B cell (primary cell): ENCODE measurements around the gene CAMK1D. TPM values are rescaled to one million over a fixed set of nuclear protein-coding genes. Genes with fewer than 3 reads are reported as not detected.

Source experiments
- ATAC-seq: fragments of 200-7000 bp; cut with Tn5 transposase; one replicate; pipeline ENCODE4 v1.10.0; 2021; ENCODE audit warnings: low read depth, mild to moderate bottlenecking, moderate number of reproducible peaks, moderate library complexity
- CTCF ChIA-PET: fragments of 350-600 bp; sonication (Branson Sonifier 250); formaldehyde crosslinking; loops from one replicate; lab custom pipeline; 2021; ENCODE audit warnings: antibody characterized with exemption, inconsistent platforms; lab: Charles Lee
- POLR2A ChIA-PET: fragments of 350-600 bp; sonication (Branson Sonifier 250); formaldehyde crosslinking; loops from one replicate; lab custom pipeline; 2021; ENCODE audit warnings: antibody characterized with exemption; lab: Charles Lee
- DNase-seq: peaks from one replicate; pipeline ENCODE4 v3.0.0; 2013
- H2AFZ ChIP-seq: 2 replicates; pipeline ENCODE4 v1.6.1; 2012; ENCODE audit warnings: mild to moderate bottlenecking, low read depth, low read length; ENCODE audit not compliant: insufficient read depth, poor library complexity, severe bottlenecking
- H3K27ac ChIP-seq, 2 donors: 1 replicate in 1 of 2; 2 replicates in 1 of 2; pipeline ENCODE4 v1.5.1; 2012 to 2013; ENCODE audit warnings: low read length in 2 of 2, mild to moderate bottlenecking in 2 of 2, moderate library complexity in 1 of 2
- H3K27me3 ChIP-seq, 4 experiments: fragments of 200-600 bp in 1 of 4; sonication (generic) in 1 of 4; replicated peaks in 1 of 4; 1 replicate in 2 of 4; 2 replicates in 2 of 4; pipeline versions ENCODE4 v1.6.1 to v1.7.0; 2013 to 2016; ENCODE audit warnings: low read length in 3 of 4, mild to moderate bottlenecking in 2 of 4, mixed read lengths in 1 of 4, moderate library complexity in 1 of 4; ENCODE audit not compliant: insufficient read depth in 4 of 4, control insufficient read depth in 3 of 4; ENCODE audit errors: control extremely low read depth in 1 of 4
- H3K36me3 ChIP-seq, 2 experiments: replicated peaks in 1 of 2; 1 replicate in 1 of 2; 2 replicates in 1 of 2; pipeline versions ENCODE4 v1.6.1 to v1.7.1; 2013; ENCODE audit warnings: low read length in 1 of 2; ENCODE audit not compliant: insufficient read depth in 2 of 2, control insufficient read depth in 1 of 2; ENCODE audit errors: control extremely low read depth in 1 of 2, extremely low read depth in 1 of 2
- H3K4me1 ChIP-seq, 2 donors: fragments of 200-600 bp in 1 of 2; sonication (generic) in 1 of 2; 1 replicate in 1 of 2; 2 replicates in 1 of 2; pipeline versions ENCODE4 v1.5.1 to v1.6.1; 2013 to 2017; ENCODE audit warnings: low read length in 2 of 2; ENCODE audit not compliant: control insufficient read depth in 2 of 2, insufficient read depth in 2 of 2
- H3K4me2 ChIP-seq: replicated peaks from 2 replicates; pipeline ENCODE3; 2012; ENCODE audit warnings: mild to moderate bottlenecking, low read depth, low read length; ENCODE audit not compliant: poor library complexity, severe bottlenecking
- H3K4me3 ChIP-seq, 5 experiments: fragments of 200-600 bp in 1 of 5; sonication (generic) in 1 of 5; 1 replicate in 3 of 5; 2 replicates in 2 of 5; pipeline versions ENCODE4 v1.5.1 to v1.7.0; 2011 to 2016; ENCODE audit warnings: low read length in 4 of 5, mild to moderate bottlenecking in 4 of 5, low read depth in 2 of 5, control low read depth in 1 of 5, moderate library complexity in 1 of 5; ENCODE audit not compliant: insufficient read depth in 1 of 5; ENCODE audit errors: control extremely low read depth in 1 of 5, extremely low read depth in 1 of 5
- H3K79me2 ChIP-seq: fragments of 200-600 bp; sonication (generic); one replicate; pipeline ENCODE4 v1.6.0; 2016; ENCODE audit warnings: low read length; ENCODE audit not compliant: control insufficient read depth, insufficient read depth
- H3K9ac ChIP-seq: fragments of 200-600 bp; sonication (generic); 2 replicates; pipeline ENCODE4 v1.6.1; 2017; ENCODE audit warnings: mild to moderate bottlenecking, low read length, moderate library complexity
- H3K9me3 ChIP-seq, 3 donors: one replicate each; pipeline versions ENCODE4 v1.6.1 to v1.7.1; 2013; ENCODE audit warnings: low read length in 2 of 3; ENCODE audit not compliant: control insufficient read depth in 2 of 3, insufficient read depth in 1 of 3; ENCODE audit errors: control extremely low read depth in 1 of 3
- H4K20me1 ChIP-seq: 2 replicates; pipeline ENCODE4 v1.6.0; 2012; ENCODE audit warnings: mild to moderate bottlenecking, low read length; ENCODE audit not compliant: insufficient read depth, control insufficient read depth, poor library complexity, severe bottlenecking
- H3K27ac Mint-ChIP-seq: one replicate; pipeline ENCODE4 v1.8.0; 2021; ENCODE audit warnings: mixed read lengths
- H3K27me3 Mint-ChIP-seq: one replicate; pipeline ENCODE4 v1.8.0; 2021; ENCODE audit warnings: mixed read lengths
- H3K4me1 Mint-ChIP-seq: one replicate; pipeline ENCODE4 v1.8.0; 2021; ENCODE audit warnings: mixed read lengths
- H3K4me3 Mint-ChIP-seq: one replicate; pipeline ENCODE4 v1.8.0; 2021; ENCODE audit warnings: mixed read lengths
- H3K9me3 Mint-ChIP-seq: one replicate; pipeline ENCODE4 v1.8.0; 2022; ENCODE audit warnings: mixed read lengths; ENCODE audit not compliant: insufficient read depth
- CTCF ChIP-seq: fragments of 200-600 bp; IDR thresholded peaks from one replicate; pipeline ENCODE4 v1.8.0; 2022; ENCODE audit warnings: antibody characterized with exemption, mild to moderate bottlenecking
- EZH2 ChIP-seq: IDR thresholded peaks from 2 replicates; pipeline ENCODE4 v1.6.1; 2012; ENCODE audit warnings: borderline replicate concordance, low read depth, mild to moderate bottlenecking, moderate library complexity, low read length; ENCODE audit not compliant: insufficient read depth, poor library complexity, severe bottlenecking
- WGBS: methylation state at CpG from one replicate; pipeline ENCODE4 v1.1.5; 2013; ENCODE audit warnings: missing lambda C conversion rate; ENCODE audit not compliant: insufficient coverage; 5-methylcytosine and 5-hydroxymethylcytosine counted together
- intact Hi-C: fragments of 100-400 bp; cut with micrococcal nuclease; formaldehyde crosslinking; loops from one replicate; pipeline ENCODE4 v1.10.0; 2022
- polyA plus RNA-seq: library from polyadenylated mRNA; depleted of rRNA; stranded (reverse); fragments of >200 nt; gene quantifications from 2 replicates; pipeline ENCODE4 v1.2.3, GENCODE V29; 2012
- total RNA-seq, 2 donors: library from RNA; stranded (reverse); fragments of 120-200 nt in 1 of 2; gene quantifications; 1 replicate in 1 of 2; 2 replicates in 1 of 2; pipeline versions ENCODE4 v1.2.3 to v1.2.4, GENCODE V29; 2013 to 2022

Gene CAMK1D
- total and polyA plus RNA-seq, 2 donors (not counting 1 experiment from before 2014, with no cell fraction given), result 34.1 to 69.7 TPM

- no peak overlapping the region for H3K27ac ChIP-seq
- no peak for DNase-seq
- no peak overlapping the region for H3K4me2 ChIP-seq
- intact Hi-C loops, result no loop called here
- no peak for ATAC-seq
- no peak overlapping the region for H3K9ac ChIP-seq
- no peaks in the 10 kb centered on the region for H4K20me1 ChIP-seq
- TF ChIP-seq CTCF (no peak), EZH2 (no peak)
- H3K4me1 ChIP-seq, result no peaks in the 10 kb centered on the region
- CTCF ChIA-PET, result no interaction called here
- no peak overlapping the region for H2AFZ ChIP-seq
- no peaks in the 10 kb centered on the region for H3K36me3 ChIP-seq
- H3K4me3 Mint-ChIP-seq, result no peak overlapping the region
- POLR2A ChIA-PET, result no interaction called here
- no peak overlapping the region for H3K4me3 ChIP-seq
- no peaks in the 10 kb centered on the region for H3K27me3 Mint-ChIP-seq
- H3K4me1 Mint-ChIP-seq, result no peaks in the 10 kb centered on the region
- no peaks in the 10 kb centered on the region for H3K9me3 Mint-ChIP-seq
- H3K9me3 ChIP-seq, result no peaks in the 10 kb centered on the region
- peaks cover 0 to 3% (median 0%) of the 10 kb centered on the region in 4 experiments for H3K27me3 ChIP-seq
- H3K27ac Mint-ChIP-seq, result no peak overlapping the region
- no peaks in the 10 kb centered on the region for H3K79me2 ChIP-seq
- 76% methylated on average over 25 of the region's 27 CpGs for WGBS
Measured at GRCh38 chr10:12838995-12839927, 489.9 kb downstream of the CAMK1D start.

GRCh38 chr10:12839941-12840611, 490.7 kb downstream of the CAMK1D start:
- Histone ChIP-seq H3K9ac (no peak overlapping the region), H3K36me3 (no peaks in the 10 kb centered on the region), H2AFZ (no peak overlapping the region), H3K9me3 (no peaks in the 10 kb centered on the region), H3K27me3 (peaks cover 0 to 6% (median 2%) of the 10 kb centered on the region in 4 experiments), H3K27ac (no peak overlapping the region), H3K79me2 (no peaks in the 10 kb centered on the region), H3K4me2 (no peak overlapping the region), H4K20me1 (no peaks in the 10 kb centered on the region), H3K4me1 (no peaks in the 10 kb centered on the region), H3K4me3 (no peak overlapping the region)
- Mint-ChIP-seq H3K4me3 (no peak overlapping the region), H3K4me1 (no peaks in the 10 kb centered on the region), H3K27me3 (peaks cover 2% of the 10 kb centered on the region), H3K27ac (no peak overlapping the region), H3K9me3 (no peaks in the 10 kb centered on the region)
- ChIA-PET POLR2A (no interaction called here), CTCF (no interaction called here)
- 78% methylated on average over 7 of the region's 9 CpGs for WGBS
- no peak for TF ChIP-seq EZH2
- ATAC-seq (no peak), DNase-seq (no peak)
- intact Hi-C loops, result no loop called here
